Right atrium auricular region (tissue), 2 donors: ENCODE data around the gene DOC2B. TPM values are rescaled to one million over a fixed set of nuclear protein-coding genes. Genes with fewer than 3 reads are reported as not detected.
"Not testable (repeated sequence)": the region's sequence is repeated elsewhere in the genome, so short reads cannot be mapped to it uniquely, and the experiment has no call there.

Source experiments
- DNase-seq: peaks from one replicate; pipeline ENCODE4 v3.0.0-alpha.2; 2019; ENCODE audit warnings: low spot score
- H3K27ac ChIP-seq, 2 donors: fragments of 200-600 bp; sonication (generic); 1 replicate in 1 of 2; 2 replicates in 1 of 2; pipeline ENCODE4 v1.5.1; 2016 to 2019
- H3K27me3 ChIP-seq, 2 donors: fragments of 200-600 bp; sonication (generic); one replicate each; pipeline versions ENCODE4 v1.5.1 to v1.6.0; 2017 to 2019
- H3K36me3 ChIP-seq: fragments of 200-600 bp; sonication (generic); one replicate; pipeline ENCODE4 v1.5.1; 2016
- H3K4me1 ChIP-seq, 2 donors: fragments of 200-600 bp; sonication (generic); one replicate each; pipeline versions ENCODE4 v1.5.1 to v1.6.0; 2017 to 2019
- H3K4me3 ChIP-seq, 2 donors: fragments of 200-600 bp; sonication (generic); 1 replicate in 1 of 2; 2 replicates in 1 of 2; pipeline ENCODE4 v1.5.1; 2017 to 2019; ENCODE audit warnings: mild to moderate bottlenecking in 1 of 2, moderate library complexity in 1 of 2
- H3K9me3 ChIP-seq, 2 donors: fragments of 200-600 bp; sonication (generic); one replicate each; pipeline ENCODE4 v1.5.1; 2019
- CTCF ChIP-seq, 2 donors: fragments of 200-600 bp; sonication (generic); IDR thresholded peaks; one replicate each; pipeline ENCODE4 v1.5.1; 2019; ENCODE audit warnings: antibody characterized with exemption in 2 of 2
- total RNA-seq, 2 donors: library from RNA; depleted of rRNA; stranded (reverse); fragments of >200 nt; gene quantifications; one replicate each; pipeline ENCODE4 v1.1.0, GENCODE V29; 2016

DOC2B gene
- total RNA-seq, 2 donors from 2014 or later = 2.4 to 2.6 TPM

GRCh38 chr17:199806-200545 is 18.5 kb upstream of the DOC2B start:
- peak overlapping the region; percentile 0 to 45 for H3K27ac ChIP-seq
- H3K4me3 ChIP-seq = no peak overlapping the region
- H3K36me3 ChIP-seq = no peaks in the 10 kb centered on the region
- peaks cover 0 to 24% of the 10 kb centered on the region in 2 donors for H3K4me1 ChIP-seq
- no peak for DNase-seq
- H3K27me3 ChIP-seq = no peaks in the 10 kb centered on the region
- TF ChIP-seq CTCF (IDR thresholded peaks at IDR 0.05) = no peak
- H3K9me3 ChIP-seq = no peaks in the 10 kb centered on the region

- Histone ChIP-seq H3K4me3 (no peak overlapping the region), H3K9me3 (no peaks in the 10 kb centered on the region), H3K4me1 (peaks cover 0 to 24% of the 10 kb centered on the region in 2 donors), H3K27me3 (no peaks in the 10 kb centered on the region), H3K27ac (peak overlapping the region in 1 of 2 donors; percentile 32), H3K36me3 (no peaks in the 10 kb centered on the region)
- no peak for DNase-seq
- TF ChIP-seq CTCF (IDR thresholded peaks at IDR 0.05) = no peak
Measured at GRCh38 chr17:199191-199604, 17.7 kb upstream of the DOC2B start.

- not testable (repeated sequence) for H3K27me3 ChIP-seq, H3K36me3 ChIP-seq, DNase-seq, H3K27ac ChIP-seq, H3K4me3 ChIP-seq, H3K9me3 ChIP-seq
- peaks cover 0 to 24% of the 10 kb centered on the region in 2 donors for H3K4me1 ChIP-seq
Measured at GRCh38 chr17:198225-198624, 16.8 kb upstream of the DOC2B start.

- no peaks in the 10 kb centered on the region for H3K27me3 ChIP-seq
Measured at GRCh38 chr17:197352-197751, 15.9 kb upstream of the DOC2B start.

GRCh38 chr17:194828-195602 is 13.6 kb upstream of the DOC2B start:
- TF ChIP-seq CTCF (IDR thresholded peaks at IDR 0.05) = no peak
- no peak for DNase-seq
- Histone ChIP-seq H3K27me3 (no peaks in the 10 kb centered on the region), H3K9me3 (no peaks in the 10 kb centered on the region), H3K27ac (no peak overlapping the region), H3K4me3 (no peak overlapping the region), H3K36me3 (no peaks in the 10 kb centered on the region), H3K4me1 (peaks cover 0 to 16% of the 10 kb centered on the region in 2 donors)

More at GRCh38 chr17:197352-197751, 15.9 kb upstream of the DOC2B start:
- Histone ChIP-seq H3K4me3 (no peak overlapping the region), H3K36me3 (no peaks in the 10 kb centered on the region), H3K27ac (no peak overlapping the region), H3K9me3 (no peaks in the 10 kb centered on the region), H3K4me1 (peaks cover 0 to 24% of the 10 kb centered on the region in 2 donors)
- no peak for DNase-seq
- TF ChIP-seq CTCF (IDR thresholded peaks at IDR 0.05) = no peak
